GM21390 (cell line): ENCODE results near the gene PTPRK.

ENCODE experiments used
- ATAC-seq: cut with Tn5 transposase; IDR thresholded peaks from one replicate; pipeline ENCODE4 v1.9.1; 2021; ENCODE audit not compliant: unreplicated experiment

PTPRK gene

DNA sequence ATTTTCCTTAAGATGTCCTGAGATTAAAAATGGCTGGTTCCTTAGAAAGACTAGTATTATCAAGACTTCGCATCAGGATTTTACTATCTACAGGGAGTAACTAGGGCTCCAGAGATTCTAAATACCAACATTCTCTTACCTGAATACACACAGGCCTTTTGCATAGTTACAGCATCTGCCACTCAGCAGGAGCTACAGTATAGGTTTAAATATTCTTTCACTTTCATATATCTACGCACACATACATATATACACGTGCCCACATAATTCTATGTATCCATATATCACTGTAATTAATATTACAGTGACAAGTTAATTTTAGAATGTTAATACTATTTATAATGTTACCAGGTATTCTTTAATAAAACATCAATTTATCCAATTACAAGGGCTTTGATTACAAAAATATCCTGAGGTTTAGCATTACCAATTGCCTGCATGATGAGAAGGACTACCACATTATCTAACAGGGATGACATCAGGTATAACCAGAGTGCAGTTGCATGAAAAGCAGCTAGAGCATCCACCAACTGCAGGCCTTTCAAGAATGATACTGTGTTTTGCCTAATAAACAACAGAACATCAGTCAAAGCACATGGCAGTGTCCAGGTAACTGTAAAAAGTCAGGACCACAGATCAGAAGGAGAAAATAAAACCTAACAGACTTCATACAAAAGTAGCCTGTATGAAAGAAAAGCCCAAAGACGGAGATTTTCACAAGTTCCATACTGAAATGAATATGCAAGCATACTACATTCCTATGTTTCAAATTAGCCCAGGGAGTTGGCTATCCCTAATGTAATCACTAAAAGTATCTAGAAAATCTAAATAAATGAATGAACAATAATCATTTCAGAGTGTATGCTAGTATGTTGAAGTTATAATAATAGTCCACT is 268.7 kb downstream of the PTPRK start:
- ATAC-seq = no peak

GRCh38 chr6:128250370-128251070 is 269.9 kb downstream of the PTPRK start:
- ATAC-seq = no peak

GRCh38 chr6:128249429-128249828 is 271.0 kb downstream of the PTPRK start:
- ATAC-seq = no peak

GRCh38 chr6:128246472-128247260 is 273.7 kb downstream of the PTPRK start:
- no peak for ATAC-seq

DNA sequence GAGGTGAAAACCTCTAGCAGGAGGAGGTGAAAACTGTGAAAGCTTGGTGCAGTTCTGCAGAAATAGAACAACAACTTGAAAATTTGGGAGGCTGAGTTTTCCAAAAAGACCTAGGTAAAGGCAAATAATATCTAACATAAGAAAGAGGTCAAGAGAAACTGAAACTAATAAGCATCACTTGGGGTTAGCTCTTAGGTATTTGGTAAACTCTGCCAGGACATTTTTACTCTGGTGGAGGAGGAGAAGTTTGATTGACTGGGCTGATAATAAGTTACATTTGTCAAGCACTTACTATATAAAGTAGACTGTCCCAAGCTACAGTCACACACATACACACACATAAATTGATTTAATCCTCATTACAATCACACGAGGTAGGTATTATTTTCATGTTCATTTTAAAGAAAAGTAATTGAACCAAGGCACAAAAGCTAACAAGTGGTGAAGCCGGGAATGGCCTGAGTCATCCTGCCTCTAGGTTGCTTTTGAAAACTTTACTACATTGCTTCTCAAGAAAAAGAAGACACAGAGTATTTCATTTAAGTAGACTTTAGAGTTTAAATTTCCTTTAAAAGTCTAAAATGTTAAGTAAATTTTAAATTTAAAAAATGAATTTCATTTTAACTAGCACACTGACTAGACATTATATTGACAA is 275.5 kb downstream of the PTPRK start:
- ATAC-seq = no peak

DNA sequence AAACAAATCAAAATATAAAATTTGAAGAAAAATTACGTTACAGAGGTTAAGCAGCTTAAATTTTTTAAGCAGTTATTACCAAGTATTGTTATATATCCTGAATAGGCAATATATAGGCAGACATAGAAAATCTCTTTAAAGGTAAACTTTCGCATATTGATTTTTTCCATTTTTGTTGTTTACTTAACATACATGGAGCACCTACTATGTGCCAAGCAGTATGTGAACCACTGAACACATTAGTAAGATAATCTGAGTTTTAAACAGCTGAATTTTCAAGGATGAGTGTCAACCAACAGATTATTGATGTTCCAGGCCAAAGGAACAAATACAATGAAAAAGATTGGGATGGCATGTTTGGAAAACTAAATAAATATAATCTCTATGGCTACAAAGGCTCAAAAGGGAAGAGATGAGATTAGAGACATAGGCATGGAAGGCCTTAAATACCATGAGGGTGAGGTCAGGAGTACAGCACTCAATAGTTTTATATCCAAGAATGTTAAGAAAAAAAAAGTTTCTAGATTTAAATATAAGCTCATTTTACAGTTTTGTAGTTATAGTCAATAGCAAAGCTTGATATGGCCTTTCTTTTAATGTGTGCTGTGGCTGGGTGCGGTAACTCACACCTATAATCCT is 277.5 kb downstream of the PTPRK start:
- ATAC-seq = no peak

DNA sequence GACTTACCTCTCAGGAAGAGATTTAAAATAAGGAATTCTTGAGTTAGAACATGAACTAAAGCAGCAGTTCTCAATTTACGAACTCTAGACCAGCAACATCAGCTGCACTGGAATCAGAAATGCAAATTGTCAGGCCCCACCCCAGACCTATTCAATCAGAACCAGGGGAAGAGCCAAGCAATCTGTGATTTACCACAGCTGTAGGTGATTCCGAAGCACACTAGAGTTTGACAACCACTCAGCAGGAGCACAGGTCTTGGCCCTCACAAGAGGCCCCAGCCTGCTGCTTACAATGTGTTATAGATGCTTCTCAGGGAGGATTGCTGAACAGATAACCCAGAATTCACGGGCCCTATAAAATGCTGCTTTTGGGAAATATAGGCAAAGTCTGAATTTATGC is 279.2 kb downstream of the PTPRK start:
- peak; percentile 54 for ATAC-seq

GRCh38 chr6:128240024-128240428 is 280.4 kb downstream of the PTPRK start:
- ATAC-seq = peak; percentile 63

- ATAC-seq = no peak
Measured at GRCh38 chr6:128239146-128239545, 281.3 kb downstream of the PTPRK start.

DNA sequence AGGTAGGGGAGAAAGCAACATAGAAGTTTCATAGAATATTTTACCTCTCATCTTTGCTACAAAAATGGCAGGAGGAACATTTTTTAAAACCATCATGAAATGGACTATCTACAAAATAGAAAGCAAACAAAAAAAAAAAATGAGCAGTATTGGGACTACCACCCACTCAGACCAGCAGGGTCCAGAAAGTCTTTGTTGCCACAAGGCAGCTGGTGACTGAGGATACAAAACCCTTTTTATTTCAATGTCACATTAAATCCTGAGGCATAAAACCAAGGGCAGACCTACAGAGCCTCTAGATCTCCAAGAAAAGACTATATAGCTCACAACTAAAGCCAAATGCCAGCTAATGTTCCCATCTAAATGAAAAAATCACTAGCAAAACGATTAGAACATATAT is 282.2 kb downstream of the PTPRK start:
- no peak for ATAC-seq

GRCh38 chr6:128235556-128235955 is 284.8 kb downstream of the PTPRK start:
- no peak for ATAC-seq

DNA sequence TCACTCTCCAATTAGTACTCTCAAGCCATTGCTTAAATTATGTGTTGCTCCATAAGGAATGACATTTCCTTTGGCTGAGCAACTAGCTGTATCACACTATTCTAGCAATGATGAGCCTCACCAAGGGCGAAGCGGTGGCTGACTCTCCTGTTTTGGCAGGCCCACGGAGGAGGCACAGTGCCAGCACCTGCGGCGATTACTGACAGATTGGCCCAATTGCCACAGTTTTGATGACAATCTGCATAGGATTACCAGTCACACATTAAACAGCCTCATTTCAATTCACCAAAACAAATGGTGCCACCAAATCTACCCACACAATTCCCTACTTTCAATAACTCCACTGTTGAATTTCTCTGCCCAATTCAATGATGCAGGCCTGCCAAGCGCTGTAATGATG is 286.9 kb downstream of the PTPRK start:
- no peak for ATAC-seq

GRCh38 chr6:128230267-128230989 is 290.0 kb downstream of the PTPRK start:
- ATAC-seq = no peak

DNA sequence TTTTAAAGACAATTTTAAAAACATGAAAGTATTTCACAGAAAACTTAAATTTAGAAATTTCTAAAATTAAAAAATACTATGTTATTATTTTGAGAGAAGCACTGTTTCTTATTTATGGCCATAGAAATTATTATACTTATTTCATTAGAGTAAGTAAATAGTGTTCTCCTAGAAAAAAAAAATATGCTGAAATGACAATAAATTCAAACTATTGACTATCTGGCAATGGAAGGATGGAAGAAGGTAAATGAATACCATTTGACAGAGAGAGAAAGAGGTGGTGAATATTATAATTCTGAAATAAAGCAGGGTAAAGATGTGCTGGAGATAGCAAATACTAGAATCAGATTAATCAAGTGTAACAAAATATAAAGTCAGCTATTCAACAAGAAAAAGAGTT is 294.8 kb downstream of the PTPRK start:
- ATAC-seq = no peak

GRCh38 chr6:128216917-128217316 is 303.5 kb downstream of the PTPRK start:
- no peak for ATAC-seq

- ATAC-seq = no peak
Measured at GRCh38 chr6:128209771-128210170, 310.6 kb downstream of the PTPRK start.

DNA sequence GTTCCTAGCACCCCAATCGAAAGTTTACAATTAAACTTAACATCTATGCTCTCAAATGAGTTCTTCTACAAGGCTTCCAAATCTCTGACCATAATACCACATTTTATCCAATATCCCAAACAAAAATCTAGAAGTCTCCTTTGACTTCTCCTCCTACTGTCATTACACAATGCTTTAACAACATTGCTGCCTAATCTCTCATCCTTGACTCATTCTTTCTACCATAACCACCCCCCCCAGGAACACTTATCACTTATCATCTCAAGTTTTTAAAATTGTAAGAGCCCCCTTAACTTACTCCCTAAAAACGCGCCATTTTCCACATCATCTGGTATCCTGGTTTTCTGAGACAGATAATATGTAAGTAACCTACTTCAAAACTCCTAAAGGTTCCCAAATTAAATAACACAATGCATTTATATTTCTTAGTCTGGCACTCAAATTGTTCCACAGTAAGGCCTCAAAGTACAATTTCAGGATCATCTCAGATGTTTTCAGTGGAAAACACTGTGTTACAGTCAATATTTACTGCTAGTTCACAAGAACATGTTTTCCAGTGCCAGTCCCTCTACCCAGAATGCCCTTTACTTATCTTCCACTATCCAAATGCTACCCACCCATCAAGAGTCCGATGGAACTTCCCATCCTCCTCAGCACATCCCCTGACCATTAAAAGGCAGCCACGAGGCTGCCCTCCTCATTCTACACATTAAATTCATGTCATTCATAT is 311.4 kb downstream of the PTPRK start:
- no peak for ATAC-seq

DNA sequence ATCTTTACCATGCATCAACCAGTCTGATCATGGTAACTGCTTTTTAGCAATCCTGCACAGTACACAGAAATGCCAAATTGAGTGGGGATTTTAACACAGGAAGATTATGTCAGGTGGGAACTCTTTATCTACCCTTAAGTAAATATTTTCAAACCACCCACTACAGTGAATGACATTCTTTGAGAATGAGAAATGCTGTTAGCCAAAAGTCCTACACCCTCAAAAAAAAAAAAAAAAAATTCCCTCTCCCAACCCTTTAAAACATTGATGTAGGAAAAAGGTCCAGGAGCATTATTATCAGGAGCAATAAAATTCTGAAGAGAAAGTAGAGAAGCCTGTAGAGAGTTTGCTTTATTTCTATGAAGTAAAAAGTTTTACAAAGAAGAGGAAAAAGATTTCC is 312.3 kb downstream of the PTPRK start:
- ATAC-seq = no peak
